Fibroblast of the conjunctiva (primary cell): ENCODE data around the gene SESN3.
A peak's percentile ranks its signal among the peaks of the same experiment; 100 is the strongest.
"Not testable (repeated sequence)": the region's sequence is repeated elsewhere in the genome, so short reads cannot be mapped to it uniquely, and the experiment has no call there.

Experiments
- DNase-seq: peaks from one replicate; pipeline ENCODE4 v3.0.0-alpha.2; 2010; ENCODE audit warnings: low read depth

SESN3 gene

GRCh38 chr11:95152876-95153856 is 77.8 kb downstream of the SESN3 start:
- DNase-seq, result no peak

GRCh38 chr11:95150956-95151684 is 79.9 kb downstream of the SESN3 start:
- DNase-seq, result peak; percentile 87

- DNase-seq, result no peak
Observed at GRCh38 chr11:95149651-95150364, 81.2 kb downstream of the SESN3 start.

- no peak for DNase-seq
Observed at GRCh38 chr11:95148938-95149337, 82.1 kb downstream of the SESN3 start.

- no peak for DNase-seq
Observed at GRCh38 chr11:95148406-95148805, 82.6 kb downstream of the SESN3 start.

GRCh38 chr11:95147364-95147905 is 83.6 kb downstream of the SESN3 start:
- DNase-seq, result peak; percentile 67

GRCh38 chr11:95145430-95146060 is 85.5 kb downstream of the SESN3 start:
- DNase-seq, result no peak

- no peak for DNase-seq
Observed at GRCh38 chr11:95144313-95145235, 86.4 kb downstream of the SESN3 start.

GRCh38 chr11:95143106-95143681 is 87.8 kb downstream of the SESN3 start:
- DNase-seq, result no peak

- DNase-seq, result no peak
Observed at GRCh38 chr11:95142431-95142830, 88.6 kb downstream of the SESN3 start.

GRCh38 chr11:95140397-95141033 is 90.5 kb downstream of the SESN3 start:
- no peak for DNase-seq

- no peak for DNase-seq
Observed at GRCh38 chr11:95138448-95138847, 92.6 kb downstream of the SESN3 start.

GRCh38 chr11:95137299-95137698 is 93.7 kb downstream of the SESN3 start:
- no peak for DNase-seq

GRCh38 chr11:95136747-95137146 is 94.3 kb downstream of the SESN3 start:
- not testable (repeated sequence) for DNase-seq

GRCh38 chr11:95135880-95136279 is 95.1 kb downstream of the SESN3 start:
- no peak for DNase-seq

- DNase-seq, result no peak
Observed at GRCh38 chr11:95135155-95135554, 95.8 kb downstream of the SESN3 start.

- DNase-seq, result no peak
Observed at GRCh38 chr11:95134491-95134890, 96.5 kb downstream of the SESN3 start.

- DNase-seq, result no peak
Observed at GRCh38 chr11:95132956-95133355, 98.0 kb downstream of the SESN3 start.

GRCh38 chr11:95128602-95129001 is 102.4 kb downstream of the SESN3 start:
- DNase-seq, result no peak

- DNase-seq, result no peak
Observed at GRCh38 chr11:95123556-95123955, 107.4 kb downstream of the SESN3 start.
